ENCODE measurements around the gene ANAPC7. TPM values are rescaled to one million over a fixed set of nuclear protein-coding genes. Genes with fewer than 3 reads are reported as not detected.

The ANAPC7 gene
- total RNA-seq, 1 experiment from 2014 or later, result 91.1 TPM

GRCh38 chr12:110426406-110426805, 22.9 kb upstream of the ANAPC7 start:
- peaks cover 6 to 14% of the 10 kb centered on the region in 2 experiments for H3K4me1 Mint-ChIP-seq
- Histone ChIP-seq H4K20me1 (ENCODE audit: control insufficient read depth, insufficient read depth, insufficient read length) (no peaks in the 10 kb centered on the region), H3K9ac (ENCODE audit: extremely low read depth, insufficient read length, low read length) (no peak overlapping the region), H3K27ac (ENCODE audit: insufficient read length, low read depth, low read length) (no peak overlapping the region), H3K14ac (ENCODE audit: insufficient read depth, low read length) (no peak overlapping the region), H2BK5ac (ENCODE audit: insufficient read length, low read length) (no peak overlapping the region), H4K5ac (ENCODE audit: insufficient read length, low read depth, low read length) (no peak overlapping the region), H3K23me2 (ENCODE audit: insufficient read length, low read depth, low read length, poor library complexity, severe bottlenecking) (no peaks in the 10 kb centered on the region), H2BK20ac (ENCODE audit: low read depth, low read length, poor library complexity, severe bottlenecking) (no peak overlapping the region), H2BK120ac (ENCODE audit: low read depth, low read length, poor library complexity, severe bottlenecking) (no peak overlapping the region), H3K9me3 (ENCODE audit: control insufficient read depth, low read depth, low read length) (no peaks in the 10 kb centered on the region), H3T11ph (ENCODE audit: low read length) (no peak overlapping the region), H4K8ac (replicated peaks; ENCODE audit: insufficient read length, low read depth, low read length) (no peak overlapping the region), H3K27me3 (ENCODE audit: insufficient read depth, low read length) (no peaks in the 10 kb centered on the region), H3K23ac (ENCODE audit: insufficient read length, low read depth, low read length) (no peak overlapping the region), H2AFZ (ENCODE audit: low read length) (no peak overlapping the region), H2BK15ac (ENCODE audit: low read depth, low read length) (no peak overlapping the region), H3K18ac (ENCODE audit: insufficient read length, low read depth, low read length) (no peak overlapping the region), H3K4me2 (ENCODE audit: insufficient read depth, insufficient read length, low read length) (no peak overlapping the region), H4K91ac (ENCODE audit: insufficient read length, low read depth, low read length) (no peak overlapping the region), H3K79me1 (ENCODE audit: insufficient read depth, low read depth, low read length, poor library complexity, severe bottlenecking) (no peaks in the 10 kb centered on the region), H3K56ac (ENCODE audit: insufficient read length, low read depth, low read length) (no peak overlapping the region), H3K79me2 (ENCODE audit: insufficient read depth, low read length) (no peaks in the 10 kb centered on the region), H2AK5ac (ENCODE audit: insufficient read length, low read length) (no peak overlapping the region), H3K4ac (ENCODE audit: low read depth, low read length) (no peak overlapping the region), H2BK12ac (ENCODE audit: insufficient read length, low read depth, low read length) (no peak overlapping the region), H3K4me1 (ENCODE audit: insufficient read depth, low read length) (peaks cover 6% of the 10 kb centered on the region; the same call in 1 of the 2 replicates)
- H3K27ac Mint-ChIP-seq, result no peak overlapping the region
- H3K36me3 Mint-ChIP-seq (ENCODE audit: insufficient read depth in 1 of 3, low read depth in 3 of 3), result no peaks in the 10 kb centered on the region
- H3K9me3 Mint-ChIP-seq, result no peaks in the 10 kb centered on the region; a peak in 1 of 5 replicates
- no peaks in the 10 kb centered on the region for H3K27me3 Mint-ChIP-seq (ENCODE audit: low read depth)
- no peak for DNase-seq
- no peak overlapping the region for H3K4me3 Mint-ChIP-seq
- WGBS (ENCODE audit: extremely low coverage, insufficient read length, low lambda C conversion rate), result no CpG with 5 or more reads among the region's 3 CpGs
- TF ChIP-seq CTCF (conservative IDR thresholded peaks at IDR 0.05), result no peak
